Pancreas (tissue), 10 donors: ENCODE measurements around the gene ARFGEF3. TPM values are rescaled to one million over a fixed set of nuclear protein-coding genes. Genes with fewer than 3 reads are reported as not detected.
A peak's percentile ranks its signal among the peaks of the same experiment; 100 is the strongest.

Experiments
- ATAC-seq, 4 donors: fragments of 200-7000 bp; cut with Tn5 transposase; one replicate each; pipeline versions ENCODE4 v1.8.0 to v1.9.1; 2020; ENCODE audit warnings: mild to moderate bottlenecking in 4 of 4, moderate library complexity in 4 of 4
- DNase-seq, 6 donors: peaks; one replicate each; pipeline ENCODE4 v3.0.0-alpha.2; 2020
- FAIRE-seq: peaks from 2 replicates; lab custom pipeline; 2012; peaks lifted over from hg19 to GRCh38; lab: Jason Lieb, UNC
- H3K27ac ChIP-seq, 4 donors: fragments of 200-600 bp; sonication (generic); 1 replicate in 3 of 4; 2 replicates in 1 of 4; pipeline versions ENCODE4 v1.5.0 to v1.8.0; 2020
- H3K27me3 ChIP-seq, 4 donors: fragments of 200-600 bp; one replicate each; pipeline ENCODE4 v1.8.0; 2021
- H3K36me3 ChIP-seq, 3 donors: fragments of 200-600 bp; sonication (generic) in 1 of 3; one replicate each; pipeline versions ENCODE4 v1.5.0 to v1.8.0; 2020 to 2021
- H3K4me1 ChIP-seq, 3 donors: fragments of 200-600 bp; one replicate each; pipeline ENCODE4 v1.8.0; 2021
- H3K4me3 ChIP-seq, 4 donors: fragments of 200-600 bp; sonication (generic) in 2 of 4; one replicate each; pipeline versions ENCODE4 v1.5.0 to v1.8.0; 2020 to 2021
- H3K9me3 ChIP-seq, 4 donors: fragments of 200-600 bp; one replicate each; pipeline ENCODE4 v1.8.0; 2021
- WGBS, 2 donors: extraction: QIAGEN DNeasy Blood & Tissue Kit; methylation state at CpG; one replicate each; pipeline ENCODE4 v1.1.7; 2013; 5-methylcytosine and 5-hydroxymethylcytosine counted together
- intact Hi-C, 3 donors: fragments of 100-400 bp; cut with DNase I; formaldehyde crosslinking; loops; one replicate each; pipeline versions ENCODE4 v1.11.1 to v1.14.2; 2022
- polyA plus RNA-seq, 2 donors: library from polyadenylated mRNA; stranded (reverse); fragments of 200-250 nt; gene quantifications; one replicate each; pipeline ENCODE4 v1.2.3, GENCODE V29; 2013
- total RNA-seq, 6 donors: library from RNA; stranded (reverse); fragmentation: NEBNext Ultra II Directional in 4 of 6; extraction: Animal tissue kit (Norgen Biotek cat#: 25700) in 4 of 6; gene quantifications; one replicate each; pipeline versions ENCODE4 v1.2.1 to v1.2.4, GENCODE V29; 2021 to 2023
- TF ChIP-seq, protein P1 (sequence below), 4 donors: fragments of 200-600 bp; sonication (generic) in 3 of 4; IDR thresholded peaks; one replicate each; pipeline versions ENCODE4 v1.5.0 to v1.8.0; 2021; ENCODE audit warnings: antibody characterized with exemption in 4 of 4
- donor health status: healthy with polysubstance abuse.
- donor health status: DM: no; HTN: no; CAD: no; lungs with moderate emphysema.
- donor health status: DM: no; HTN: no; CAD: no.
- donor health status: control.
- donor health status: control.
- donor health status: Bipolar disorder and iron deficiency.
- donor health status: DM: yes; HTN: yes; CAD: no.
- donor health status: DM: no; HTN: no; CAD: no.
- donor health status: DM: no; HTN: no; CAD: no.
- donor health status: DM: yes; HTN: yes; CAD: no.

The ARFGEF3 gene
- total and polyA plus RNA-seq, 8 donors, result 4.8 to 19.0 (median 15.7) TPM

DNA sequence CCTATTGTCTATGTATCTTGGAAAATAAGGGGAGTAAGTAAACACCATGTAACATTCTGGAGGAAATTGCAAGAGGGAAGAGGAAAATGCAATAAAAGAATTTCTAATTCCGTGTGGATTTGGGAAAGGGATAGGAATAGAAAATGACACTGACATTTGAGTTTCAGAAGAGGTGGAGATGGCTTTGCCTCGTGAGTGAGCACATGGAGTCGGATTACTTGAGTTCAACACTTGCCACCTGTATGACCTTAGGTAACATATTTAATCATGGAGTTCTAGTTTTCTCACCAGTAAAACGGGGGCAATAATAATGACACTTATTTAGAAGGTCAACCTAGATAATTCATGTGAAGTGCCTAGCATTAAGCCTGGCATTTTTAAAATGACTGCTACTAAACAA, 67.3 kb downstream of the ARFGEF3 start:
- FAIRE-seq, result no peak
- TF ChIP-seq, protein P1, sequence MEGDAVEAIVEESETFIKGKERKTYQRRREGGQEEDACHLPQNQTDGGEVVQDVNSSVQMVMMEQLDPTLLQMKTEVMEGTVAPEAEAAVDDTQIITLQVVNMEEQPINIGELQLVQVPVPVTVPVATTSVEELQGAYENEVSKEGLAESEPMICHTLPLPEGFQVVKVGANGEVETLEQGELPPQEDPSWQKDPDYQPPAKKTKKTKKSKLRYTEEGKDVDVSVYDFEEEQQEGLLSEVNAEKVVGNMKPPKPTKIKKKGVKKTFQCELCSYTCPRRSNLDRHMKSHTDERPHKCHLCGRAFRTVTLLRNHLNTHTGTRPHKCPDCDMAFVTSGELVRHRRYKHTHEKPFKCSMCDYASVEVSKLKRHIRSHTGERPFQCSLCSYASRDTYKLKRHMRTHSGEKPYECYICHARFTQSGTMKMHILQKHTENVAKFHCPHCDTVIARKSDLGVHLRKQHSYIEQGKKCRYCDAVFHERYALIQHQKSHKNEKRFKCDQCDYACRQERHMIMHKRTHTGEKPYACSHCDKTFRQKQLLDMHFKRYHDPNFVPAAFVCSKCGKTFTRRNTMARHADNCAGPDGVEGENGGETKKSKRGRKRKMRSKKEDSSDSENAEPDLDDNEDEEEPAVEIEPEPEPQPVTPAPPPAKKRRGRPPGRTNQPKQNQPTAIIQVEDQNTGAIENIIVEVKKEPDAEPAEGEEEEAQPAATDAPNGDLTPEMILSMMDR (IDR thresholded peaks at IDR 0.05), result no peak
- Histone ChIP-seq H3K27me3 (no peaks in the 10 kb centered on the region), H3K9me3 (no peaks in the 10 kb centered on the region), H3K4me3 (no peak overlapping the region), H3K36me3 (no peaks in the 10 kb centered on the region), H3K4me1 (peaks cover 8 to 43% (median 36%) of the 10 kb centered on the region in 3 donors), H3K27ac (peak overlapping the region in 2 of 4 donors; percentile 8 to 9)
- 40 to 48% methylated on average over 4 of the region's 4 CpGs for WGBS, 2 donors
- no peak for ATAC-seq
- no peak for DNase-seq
- intact Hi-C loops, result no loop called here

DNA sequence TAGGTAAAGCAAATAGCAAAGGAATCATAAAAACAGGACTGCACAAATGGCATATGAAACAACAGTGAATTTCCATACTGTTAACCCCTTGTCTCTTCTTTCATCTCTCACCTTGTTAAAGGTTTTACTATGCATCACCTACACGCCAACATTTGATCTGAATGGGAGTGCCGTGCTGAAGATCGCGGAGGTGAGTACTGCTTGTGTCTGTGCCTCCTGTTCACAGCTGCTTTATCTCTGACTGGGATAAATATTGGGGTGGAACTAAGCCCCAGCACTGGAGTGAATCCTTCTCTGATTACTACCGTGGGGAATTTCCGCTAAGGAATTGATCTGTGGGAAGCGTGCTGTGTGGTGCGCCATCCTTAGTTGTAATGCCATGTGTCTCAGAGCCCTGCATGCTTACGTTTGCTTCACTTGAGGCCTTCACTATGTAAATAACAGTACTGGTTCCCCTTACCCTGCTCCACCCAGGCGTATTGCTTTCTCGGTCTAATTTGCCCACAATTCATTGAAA, 68.0 kb downstream of the ARFGEF3 start:
- FAIRE-seq (no peak), DNase-seq (no peak), ATAC-seq (no peak)
- H3K27ac ChIP-seq, result peak overlapping the region in 1 of 4 donors; percentile 8
- TF ChIP-seq, protein P1 (IDR thresholded peaks at IDR 0.05), result no peak
- H3K9me3 ChIP-seq, result no peaks in the 10 kb centered on the region
- no peaks in the 10 kb centered on the region for H3K27me3 ChIP-seq
- intact Hi-C loops, result loop anchor here in 1 of 3 donors (10.0 kb wide), 1 partner anchor 65 kb away; the partner anchor contains the start of gene ARFGEF3
- no peaks in the 10 kb centered on the region for H3K36me3 ChIP-seq
- no peak overlapping the region for H3K4me3 ChIP-seq
- WGBS, 2 donors, result 87% methylated on average over 11 of the region's 11 CpGs
- H3K4me1 ChIP-seq, result peaks cover 8 to 43% (median 39%) of the 10 kb centered on the region in 3 donors

DNA sequence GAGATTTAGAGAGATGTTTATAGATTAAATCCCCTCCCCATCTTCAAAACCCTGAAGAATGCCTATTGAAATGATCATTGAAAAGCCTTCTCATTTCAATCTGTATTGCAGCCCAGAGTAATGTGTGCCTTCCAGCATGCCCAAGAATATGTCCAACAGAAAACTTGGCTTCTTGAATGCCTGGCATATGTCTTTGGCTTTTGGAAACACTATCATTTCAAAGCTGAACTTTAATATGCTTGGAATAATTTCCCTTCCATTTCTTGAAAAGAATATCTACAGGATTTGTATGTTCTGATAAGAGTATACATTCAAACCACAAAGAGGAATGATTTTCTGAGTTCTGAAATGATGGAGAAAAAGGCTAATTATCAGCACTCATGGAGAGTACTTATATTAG, 68.5 kb downstream of the ARFGEF3 start:
- no peak for ATAC-seq
- peak overlapping the region in 2 of 4 donors; percentile 67 to 83 for H3K27ac ChIP-seq
- FAIRE-seq, result no peak
- H3K9me3 ChIP-seq, result no peaks in the 10 kb centered on the region
- H3K4me3 ChIP-seq, result no peak overlapping the region
- no peaks in the 10 kb centered on the region for H3K27me3 ChIP-seq
- TF ChIP-seq, protein P1 (IDR thresholded peaks at IDR 0.05), result no peak
- peaks cover 13 to 44% (median 43%) of the 10 kb centered on the region in 3 donors for H3K4me1 ChIP-seq
- intact Hi-C loops, result loop anchor here in 1 of 3 donors (10.0 kb wide), 1 partner anchor 65 kb away; the partner anchor contains the start of gene ARFGEF3
- DNase-seq, result no peak
- no peaks in the 10 kb centered on the region for H3K36me3 ChIP-seq

DNA sequence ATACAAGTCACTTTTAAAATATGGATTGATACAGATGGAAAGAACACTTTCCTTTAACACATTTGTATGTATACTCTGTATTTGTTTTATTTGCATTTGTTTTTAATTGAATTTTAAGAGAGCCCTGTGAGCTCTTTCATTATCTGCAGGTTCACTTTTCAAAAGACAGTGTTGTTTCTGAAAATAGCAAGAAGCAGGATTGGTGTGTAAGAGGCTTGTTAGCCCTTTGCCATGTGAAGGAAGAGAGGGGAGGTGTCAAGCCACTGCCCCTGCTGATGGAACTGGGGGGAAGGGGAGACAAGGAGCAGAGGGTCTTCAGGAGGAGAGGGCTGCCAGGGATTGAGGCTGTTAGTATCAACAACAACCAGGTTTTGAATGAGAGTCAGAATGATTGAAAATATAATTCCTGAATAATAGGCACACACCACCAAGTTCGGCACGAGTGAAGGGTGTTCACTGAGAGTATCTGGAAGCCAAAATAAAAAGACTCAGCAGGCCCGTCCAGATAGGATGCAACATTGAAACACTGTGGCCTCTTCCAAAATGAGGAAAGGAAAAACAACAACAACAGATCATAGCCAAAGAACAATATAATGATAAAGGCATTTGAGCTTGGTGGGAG, 69.1 kb downstream of the ARFGEF3 start:
- Histone ChIP-seq H3K4me1 (peaks cover 16 to 46% (median 43%) of the 10 kb centered on the region in 3 donors), H3K9me3 (no peaks in the 10 kb centered on the region), H3K27ac (peak overlapping the region; percentile 67 to 83 (median 73)), H3K27me3 (no peaks in the 10 kb centered on the region), H3K36me3 (no peaks in the 10 kb centered on the region), H3K4me3 (no peak overlapping the region)
- TF ChIP-seq, protein P1 (IDR thresholded peaks at IDR 0.05), result no peak
- 31 to 34% methylated on average over 3 of the region's 3 CpGs for WGBS, 2 donors
- ATAC-seq, result no peak
- intact Hi-C loops, result loop anchor here in 1 of 3 donors (10.0 kb wide), 1 partner anchor 66 kb away; the partner anchor contains the start of gene ARFGEF3
- no peak for DNase-seq
- FAIRE-seq, result no peak
